NT2/D1 (cell line): ENCODE results near the gene RNASE8.

Experiments used
- SUZ12 ChIP-seq: IDR thresholded peaks from 2 replicates; pipeline ENCODE4 v1.6.1; 2011; ENCODE audit not compliant: insufficient read length, insufficient read depth; ENCODE audit errors: extremely low read depth
- ZNF274 ChIP-seq: IDR thresholded peaks from 2 replicates; pipeline ENCODE4 v1.6.1; 2011; ENCODE audit warnings: mild to moderate bottlenecking, low read depth, low read length

GRCh38 chr14:21072031-21072473 is 14.4 kb downstream of the RNASE8 start:
- TF ChIP-seq SUZ12 (no peak), ZNF274 (no peak)
